A172 (cell line): ENCODE measurements around the gene RGMA. TPM values are rescaled to one million over a fixed set of nuclear protein-coding genes. Genes with fewer than 3 reads are reported as not detected.
"Not testable (repeated sequence)": the region's sequence is repeated elsewhere in the genome, so short reads cannot be mapped to it uniquely, and the experiment has no call there.

Source experiments
- DNase-seq: peaks from one replicate; pipeline ENCODE4 v3.0.0-alpha.2; 2015; ENCODE audit warnings: low spot score
- total RNA-seq: library from RNA; depleted of rRNA; stranded (reverse); fragments of >200 nt; shearing (Covaris generic); gene quantifications from 2 replicates; pipeline ENCODE4 v1.2.3, GENCODE V29; 2014

RGMA gene
- total RNA-seq, 1 experiment from 2014 or later: 0.90 TPM

- DNase-seq: no peak
These were observed 54.5 kb downstream of the RGMA start for GRCh38 chr15:93034512-93034911.

- DNase-seq: no peak
These were observed 55.5 kb downstream of the RGMA start for GRCh38 chr15:93033434-93034045.

- not testable (repeated sequence) for DNase-seq
These were observed 56.4 kb downstream of the RGMA start for GRCh38 chr15:93032515-93033206.

- not testable (repeated sequence) for DNase-seq
These were observed 57.2 kb downstream of the RGMA start for GRCh38 chr15:93031557-93032384.

GRCh38 chr15:93031103-93031464, 57.9 kb downstream of the RGMA start:
- no peak for DNase-seq

- DNase-seq: peak; percentile 64
These were observed 58.4 kb downstream of the RGMA start for GRCh38 chr15:93030430-93031102.

GRCh38 chr15:93029836-93030429, 59.1 kb downstream of the RGMA start:
- DNase-seq: no peak

GRCh38 chr15:93029214-93029835, 59.7 kb downstream of the RGMA start:
- no peak for DNase-seq

GRCh38 chr15:93028632-93029213, 60.3 kb downstream of the RGMA start:
- no peak for DNase-seq

GRCh38 chr15:93028111-93028631, 60.8 kb downstream of the RGMA start:
- no peak for DNase-seq

- no peak for DNase-seq
These were observed 61.6 kb downstream of the RGMA start for GRCh38 chr15:93027413-93027812.

- DNase-seq: no peak
These were observed 62.6 kb downstream of the RGMA start for GRCh38 chr15:93026380-93026817.

GRCh38 chr15:93025625-93025982, 63.4 kb downstream of the RGMA start:
- no peak for DNase-seq

GRCh38 chr15:93024716-93025624, 64.0 kb downstream of the RGMA start:
- no peak for DNase-seq

- no peak for DNase-seq
These were observed 64.7 kb downstream of the RGMA start for GRCh38 chr15:93024293-93024692.

- DNase-seq: no peak
These were observed 67.8 kb downstream of the RGMA start for GRCh38 chr15:93020976-93021772.

- DNase-seq: no peak
These were observed 69.0 kb downstream of the RGMA start for GRCh38 chr15:93019971-93020370.

GRCh38 chr15:93019090-93019489, 69.9 kb downstream of the RGMA start:
- no peak for DNase-seq

GRCh38 chr15:93018574-93018973, 70.4 kb downstream of the RGMA start:
- no peak for DNase-seq
